Measurements from ENCODE around the gene KRTAP10-12.

DNA sequence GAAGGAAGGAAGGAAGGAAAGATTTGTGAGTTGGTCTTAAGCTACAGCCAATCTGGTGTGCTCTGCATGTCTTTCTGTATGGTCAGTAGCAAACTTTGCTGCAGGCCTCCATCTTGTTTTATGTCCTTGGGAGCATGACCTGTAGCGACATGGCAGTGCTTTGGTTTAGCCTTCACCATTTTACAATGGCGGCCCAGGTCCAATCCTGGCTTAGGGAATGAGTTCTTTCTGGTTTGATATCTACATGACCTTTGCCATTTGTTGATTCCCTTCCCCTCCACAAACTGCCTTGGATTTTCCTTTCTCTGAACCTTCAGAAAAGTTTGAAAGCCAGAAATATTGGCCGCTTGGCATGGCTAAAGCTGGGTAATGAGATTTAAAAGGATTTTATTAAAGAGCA lies 44.9 kb downstream of the KRTAP10-12 start:
- no peak for TF ChIP-seq SIN3A (IDR thresholded peaks at IDR 0.05; ENCODE audit: borderline replicate concordance, insufficient read depth, low read depth, low read length)
- TF ChIP-seq, protein P1, sequence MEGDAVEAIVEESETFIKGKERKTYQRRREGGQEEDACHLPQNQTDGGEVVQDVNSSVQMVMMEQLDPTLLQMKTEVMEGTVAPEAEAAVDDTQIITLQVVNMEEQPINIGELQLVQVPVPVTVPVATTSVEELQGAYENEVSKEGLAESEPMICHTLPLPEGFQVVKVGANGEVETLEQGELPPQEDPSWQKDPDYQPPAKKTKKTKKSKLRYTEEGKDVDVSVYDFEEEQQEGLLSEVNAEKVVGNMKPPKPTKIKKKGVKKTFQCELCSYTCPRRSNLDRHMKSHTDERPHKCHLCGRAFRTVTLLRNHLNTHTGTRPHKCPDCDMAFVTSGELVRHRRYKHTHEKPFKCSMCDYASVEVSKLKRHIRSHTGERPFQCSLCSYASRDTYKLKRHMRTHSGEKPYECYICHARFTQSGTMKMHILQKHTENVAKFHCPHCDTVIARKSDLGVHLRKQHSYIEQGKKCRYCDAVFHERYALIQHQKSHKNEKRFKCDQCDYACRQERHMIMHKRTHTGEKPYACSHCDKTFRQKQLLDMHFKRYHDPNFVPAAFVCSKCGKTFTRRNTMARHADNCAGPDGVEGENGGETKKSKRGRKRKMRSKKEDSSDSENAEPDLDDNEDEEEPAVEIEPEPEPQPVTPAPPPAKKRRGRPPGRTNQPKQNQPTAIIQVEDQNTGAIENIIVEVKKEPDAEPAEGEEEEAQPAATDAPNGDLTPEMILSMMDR (IDR thresholded peaks at IDR 0.05) = no peak
- TF ChIP-seq, protein P2, sequence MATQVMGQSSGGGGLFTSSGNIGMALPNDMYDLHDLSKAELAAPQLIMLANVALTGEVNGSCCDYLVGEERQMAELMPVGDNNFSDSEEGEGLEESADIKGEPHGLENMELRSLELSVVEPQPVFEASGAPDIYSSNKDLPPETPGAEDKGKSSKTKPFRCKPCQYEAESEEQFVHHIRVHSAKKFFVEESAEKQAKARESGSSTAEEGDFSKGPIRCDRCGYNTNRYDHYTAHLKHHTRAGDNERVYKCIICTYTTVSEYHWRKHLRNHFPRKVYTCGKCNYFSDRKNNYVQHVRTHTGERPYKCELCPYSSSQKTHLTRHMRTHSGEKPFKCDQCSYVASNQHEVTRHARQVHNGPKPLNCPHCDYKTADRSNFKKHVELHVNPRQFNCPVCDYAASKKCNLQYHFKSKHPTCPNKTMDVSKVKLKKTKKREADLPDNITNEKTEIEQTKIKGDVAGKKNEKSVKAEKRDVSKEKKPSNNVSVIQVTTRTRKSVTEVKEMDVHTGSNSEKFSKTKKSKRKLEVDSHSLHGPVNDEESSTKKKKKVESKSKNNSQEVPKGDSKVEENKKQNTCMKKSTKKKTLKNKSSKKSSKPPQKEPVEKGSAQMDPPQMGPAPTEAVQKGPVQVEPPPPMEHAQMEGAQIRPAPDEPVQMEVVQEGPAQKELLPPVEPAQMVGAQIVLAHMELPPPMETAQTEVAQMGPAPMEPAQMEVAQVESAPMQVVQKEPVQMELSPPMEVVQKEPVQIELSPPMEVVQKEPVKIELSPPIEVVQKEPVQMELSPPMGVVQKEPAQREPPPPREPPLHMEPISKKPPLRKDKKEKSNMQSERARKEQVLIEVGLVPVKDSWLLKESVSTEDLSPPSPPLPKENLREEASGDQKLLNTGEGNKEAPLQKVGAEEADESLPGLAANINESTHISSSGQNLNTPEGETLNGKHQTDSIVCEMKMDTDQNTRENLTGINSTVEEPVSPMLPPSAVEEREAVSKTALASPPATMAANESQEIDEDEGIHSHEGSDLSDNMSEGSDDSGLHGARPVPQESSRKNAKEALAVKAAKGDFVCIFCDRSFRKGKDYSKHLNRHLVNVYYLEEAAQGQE (IDR thresholded peaks at IDR 0.05; ENCODE audit: insufficient read depth in 1 of 2, low read depth in 2 of 2, low read length in 1 of 2) = no peak
- no peak for TF ChIP-seq POLR2AphosphoS5 (IDR thresholded peaks at IDR 0.05; ENCODE audit: low read depth, low read length)
- no peak for TF ChIP-seq TCF7L2 (IDR thresholded peaks at IDR 0.05; ENCODE audit: low read depth, low read length)

Measured in Panc1 (cell line).